ENCODE results near the gene GARRE1.
"Not testable (repeated sequence)": the region's sequence is repeated elsewhere in the genome, so short reads cannot be mapped to it uniquely, and the experiment has no call there.

Gene GARRE1

DNA sequence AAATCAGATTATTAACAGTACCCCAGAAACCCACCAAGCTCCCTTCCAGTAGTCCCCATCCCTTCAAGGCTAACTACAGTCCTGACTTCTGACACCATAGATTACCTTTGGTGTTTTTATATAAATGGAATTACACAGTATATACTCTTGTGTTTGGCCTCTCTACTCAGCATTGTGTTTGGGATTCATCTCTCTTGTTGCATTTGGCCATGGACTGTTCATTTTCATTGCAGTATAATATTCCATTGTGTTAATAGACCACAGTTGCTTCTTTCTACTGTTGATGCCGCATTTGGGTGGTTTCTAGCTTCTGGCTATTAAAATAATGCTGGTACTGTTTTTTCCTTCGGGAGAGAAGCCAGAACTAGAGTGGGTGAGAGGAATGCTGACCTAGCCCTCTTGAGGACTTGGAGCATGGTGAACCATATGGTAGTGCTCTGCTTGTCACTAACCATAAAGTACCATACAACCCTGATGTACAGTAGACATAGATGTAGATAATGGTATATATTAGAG, 18.9 kb upstream of the GARRE1 start:
- Histone ChIP-seq H3K4me3 (ENCODE audit: low read length) (no peak overlapping the region), H3K36me3 (ENCODE audit: control insufficient read depth, insufficient read depth, low read length, severe bottlenecking) (peaks cover 5% of the 10 kb centered on the region), H3K9me3 (ENCODE audit: control insufficient read depth, low read length) (no peaks in the 10 kb centered on the region), H3K4me1 (ENCODE audit: control insufficient read depth, insufficient read depth, low read length) (peaks cover 26% of the 10 kb centered on the region), H3K27me3 (replicated peaks; ENCODE audit: control insufficient read depth, insufficient read depth, low read length) (no peaks in the 10 kb centered on the region), H3K9ac (ENCODE audit: low read length) (no peak overlapping the region)
- no peak for DNase-seq (ENCODE audit: low read depth)

DNA sequence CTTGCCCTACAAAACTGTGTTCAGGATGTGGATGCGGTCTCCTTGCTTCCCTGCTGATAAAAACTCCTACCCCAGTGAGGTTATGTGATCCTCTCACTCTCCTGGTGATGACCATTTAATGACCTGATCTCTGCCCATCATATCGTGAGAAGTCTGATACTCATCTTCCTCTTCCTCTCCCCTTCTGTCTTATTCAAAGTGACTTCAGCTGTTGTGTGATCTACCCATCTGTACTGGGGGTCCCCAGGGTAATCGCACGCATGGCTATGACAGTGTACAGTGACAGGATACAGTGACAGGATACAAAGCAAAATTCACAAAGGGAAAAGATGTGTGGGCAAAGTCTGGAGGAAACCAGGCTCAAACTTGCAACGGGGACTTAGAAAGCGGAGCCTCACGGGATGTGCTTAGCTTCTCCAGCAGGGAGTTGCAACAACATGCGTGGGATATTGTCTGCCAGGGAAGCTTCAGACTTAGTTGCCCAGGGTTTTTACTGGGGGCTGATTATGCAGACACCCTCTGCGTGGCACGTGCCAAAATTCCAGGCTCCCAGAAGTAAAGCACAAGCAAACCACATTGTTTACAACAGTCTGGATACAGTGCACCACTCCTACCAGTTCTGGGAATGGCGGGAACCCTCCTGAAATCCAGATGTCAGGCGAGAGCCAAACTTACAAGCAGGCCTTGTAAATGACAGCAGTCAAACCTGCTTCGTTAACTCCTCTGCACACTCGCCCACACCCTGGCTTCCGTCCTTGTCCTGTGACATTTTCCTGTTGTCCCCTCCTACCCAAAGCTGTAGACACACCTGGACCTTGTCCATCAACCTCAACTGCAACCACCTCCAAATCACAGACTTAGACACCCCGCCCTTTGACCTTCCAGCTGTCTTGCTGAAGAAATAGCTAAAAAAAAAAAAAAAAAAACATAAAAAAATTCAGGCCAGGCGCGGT, 18.0 kb upstream of the GARRE1 start:
- Histone ChIP-seq H3K27me3 (replicated peaks; ENCODE audit: control insufficient read depth, insufficient read depth, low read length) (no peaks in the 10 kb centered on the region), H3K4me1 (ENCODE audit: control insufficient read depth, insufficient read depth, low read length) (peaks cover 26% of the 10 kb centered on the region), H3K36me3 (ENCODE audit: control insufficient read depth, insufficient read depth, low read length, severe bottlenecking) (no peaks in the 10 kb centered on the region), H3K4me3 (ENCODE audit: low read length) (no peak overlapping the region), H3K9ac (ENCODE audit: low read length) (no peak overlapping the region), H3K9me3 (ENCODE audit: control insufficient read depth, low read length) (no peaks in the 10 kb centered on the region)
- DNase-seq (ENCODE audit: low read depth) = peak; percentile 25

DNA sequence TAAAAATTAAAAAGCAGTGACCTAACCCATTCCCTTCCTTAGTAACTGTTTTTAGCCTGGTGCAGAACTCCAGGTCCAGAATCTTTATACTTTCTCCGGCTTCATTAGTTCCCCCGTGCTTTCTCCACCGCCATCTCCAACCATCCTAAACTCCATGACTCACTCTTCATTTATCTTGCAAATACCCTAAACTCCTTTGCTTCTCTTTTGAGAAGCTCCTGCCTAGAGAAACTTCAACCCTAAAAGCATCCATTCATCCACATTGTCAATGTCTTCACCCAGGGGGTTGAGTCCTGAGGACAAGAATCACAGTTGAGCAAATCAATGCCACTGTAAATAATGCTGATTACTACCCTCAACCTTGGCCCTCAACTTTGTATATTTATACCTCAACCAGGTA, 17.1 kb upstream of the GARRE1 start:
- Histone ChIP-seq H3K36me3 (ENCODE audit: control insufficient read depth, insufficient read depth, low read length, severe bottlenecking) (no peaks in the 10 kb centered on the region), H3K9ac (ENCODE audit: low read length) (no peak overlapping the region), H3K4me3 (ENCODE audit: low read length) (no peak overlapping the region), H3K9me3 (ENCODE audit: control insufficient read depth, low read length) (no peaks in the 10 kb centered on the region), H3K27me3 (replicated peaks; ENCODE audit: control insufficient read depth, insufficient read depth, low read length) (no peaks in the 10 kb centered on the region), H3K4me1 (ENCODE audit: control insufficient read depth, insufficient read depth, low read length) (peaks cover 22% of the 10 kb centered on the region)
- DNase-seq (ENCODE audit: low read depth) = no peak

DNA sequence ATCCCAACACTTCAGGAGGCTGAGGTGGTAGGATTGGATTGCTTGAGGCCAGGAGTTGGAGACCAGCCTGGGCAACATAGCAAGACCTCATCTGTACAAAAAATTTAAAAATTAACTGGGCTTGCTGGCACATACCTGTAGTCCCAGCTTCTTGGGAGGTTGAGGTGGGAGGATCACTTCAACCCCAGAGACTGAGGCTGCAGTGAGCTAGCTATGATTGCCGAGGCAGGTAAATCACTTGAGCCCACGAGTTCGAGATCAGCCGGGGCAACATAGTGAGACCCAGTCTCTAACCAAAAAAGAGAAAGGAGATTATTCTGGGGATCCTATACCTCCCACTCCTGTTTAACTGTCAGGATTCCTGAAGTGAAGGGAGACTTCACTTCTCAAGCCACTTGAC, 16.4 kb upstream of the GARRE1 start:
- DNase-seq (ENCODE audit: low read depth) = no peak
- peaks cover 15% of the 10 kb centered on the region for H3K4me1 ChIP-seq (ENCODE audit: control insufficient read depth, insufficient read depth, low read length)
- H3K36me3 ChIP-seq (ENCODE audit: control insufficient read depth, insufficient read depth, low read length, severe bottlenecking) = no peaks in the 10 kb centered on the region
- H3K9me3 ChIP-seq (ENCODE audit: control insufficient read depth, low read length) = no peaks in the 10 kb centered on the region
- no peak overlapping the region for H3K4me3 ChIP-seq (ENCODE audit: low read length)
- H3K27me3 ChIP-seq (replicated peaks; ENCODE audit: control insufficient read depth, insufficient read depth, low read length) = no peaks in the 10 kb centered on the region
- H3K9ac ChIP-seq (ENCODE audit: low read length) = no peak overlapping the region

DNA sequence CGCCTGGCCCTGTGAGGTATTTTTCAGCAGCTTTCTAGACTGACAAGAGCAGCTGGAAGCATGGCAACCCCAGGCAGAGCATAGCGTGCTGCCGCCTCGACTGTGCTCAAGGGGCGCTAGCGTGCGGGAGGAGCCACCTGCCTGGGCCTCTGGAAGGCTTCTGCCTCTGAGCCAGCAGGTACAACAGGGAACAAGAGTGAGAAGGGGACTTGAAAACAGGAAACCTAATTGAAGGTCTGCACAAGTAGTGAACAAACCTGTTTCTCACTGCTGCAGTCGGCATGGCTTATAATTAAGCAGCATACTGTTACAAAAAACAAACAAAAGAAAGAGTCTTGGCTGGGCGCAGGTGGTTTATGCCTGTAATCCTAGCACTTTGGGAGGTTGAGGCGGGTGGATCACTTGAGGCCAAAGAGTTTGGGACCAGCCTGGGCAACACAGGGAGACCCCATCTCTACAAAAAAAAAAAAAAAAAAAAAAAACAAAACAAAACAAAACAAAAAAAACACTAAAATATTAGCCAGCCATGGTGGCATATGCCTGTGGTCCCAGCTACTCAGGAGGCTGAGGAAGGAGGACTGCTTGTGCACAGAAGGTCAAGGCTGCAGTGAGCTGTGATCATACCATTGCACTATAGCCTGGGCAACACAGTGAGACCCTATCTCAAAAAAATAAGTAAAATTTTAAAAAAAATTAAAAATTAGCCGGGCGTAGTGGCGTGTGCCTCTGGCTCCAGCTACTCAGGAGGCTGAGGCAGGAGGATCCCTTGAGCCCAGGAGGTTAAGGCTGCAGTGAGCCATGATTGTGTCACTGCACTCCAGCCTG, 12.6 kb upstream of the GARRE1 start:
- Histone ChIP-seq H3K4me3 (ENCODE audit: low read length) (no peak overlapping the region), H3K36me3 (ENCODE audit: control insufficient read depth, insufficient read depth, low read length, severe bottlenecking) (no peaks in the 10 kb centered on the region), H3K4me1 (ENCODE audit: control insufficient read depth, insufficient read depth, low read length) (peaks cover 15% of the 10 kb centered on the region), H3K9ac (ENCODE audit: low read length) (no peak overlapping the region), H3K9me3 (ENCODE audit: control insufficient read depth, low read length) (no peaks in the 10 kb centered on the region), H3K27me3 (replicated peaks; ENCODE audit: control insufficient read depth, insufficient read depth, low read length) (no peaks in the 10 kb centered on the region)
- DNase-seq (ENCODE audit: low read depth) = no peak

DNA sequence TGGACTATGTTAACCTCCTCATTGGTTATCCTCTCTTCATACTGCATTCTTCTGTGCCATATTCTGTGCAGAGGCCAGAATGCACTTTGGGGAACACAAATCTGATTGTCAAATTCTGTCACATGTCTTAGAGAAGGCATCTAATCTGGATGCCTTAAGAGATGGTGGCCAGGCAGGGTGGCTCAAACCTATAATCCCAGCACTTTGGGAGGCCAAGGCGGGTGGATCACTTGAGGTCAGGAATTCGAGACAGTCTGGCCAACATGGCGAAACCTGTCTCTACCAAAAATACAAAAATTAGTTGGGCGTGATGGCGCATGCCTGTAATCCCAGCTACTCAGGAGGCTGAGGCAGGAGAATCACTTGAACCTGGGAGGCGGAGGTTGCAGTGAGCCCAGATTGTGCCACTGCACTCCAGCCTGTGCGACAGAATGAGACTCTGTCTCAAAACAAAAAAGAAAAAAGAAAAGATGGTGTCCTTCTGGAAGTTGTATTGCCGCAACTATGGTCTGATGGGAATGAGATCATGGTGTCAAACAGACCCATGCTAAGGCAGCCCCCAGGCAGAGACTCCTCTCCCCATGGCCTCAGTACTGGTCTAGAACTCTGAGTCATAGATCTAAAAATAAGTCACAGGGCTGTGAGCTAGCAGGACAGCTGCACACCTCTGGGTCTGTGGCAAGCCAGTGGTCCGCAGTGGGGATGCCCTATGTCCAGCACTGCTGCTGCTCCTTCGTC, 11.0 kb upstream of the GARRE1 start:
- not testable (repeated sequence) for H3K4me3 ChIP-seq (ENCODE audit: low read length); H3K9ac ChIP-seq (ENCODE audit: low read length); H3K9me3 ChIP-seq (ENCODE audit: control insufficient read depth, low read length); H3K36me3 ChIP-seq (ENCODE audit: control insufficient read depth, insufficient read depth, low read length, severe bottlenecking); H3K27me3 ChIP-seq (replicated peaks; ENCODE audit: control insufficient read depth, insufficient read depth, low read length)
- H3K4me1 ChIP-seq (ENCODE audit: control insufficient read depth, insufficient read depth, low read length) = peaks cover 15% of the 10 kb centered on the region
- DNase-seq (ENCODE audit: low read depth) = peak; percentile 37

DNA sequence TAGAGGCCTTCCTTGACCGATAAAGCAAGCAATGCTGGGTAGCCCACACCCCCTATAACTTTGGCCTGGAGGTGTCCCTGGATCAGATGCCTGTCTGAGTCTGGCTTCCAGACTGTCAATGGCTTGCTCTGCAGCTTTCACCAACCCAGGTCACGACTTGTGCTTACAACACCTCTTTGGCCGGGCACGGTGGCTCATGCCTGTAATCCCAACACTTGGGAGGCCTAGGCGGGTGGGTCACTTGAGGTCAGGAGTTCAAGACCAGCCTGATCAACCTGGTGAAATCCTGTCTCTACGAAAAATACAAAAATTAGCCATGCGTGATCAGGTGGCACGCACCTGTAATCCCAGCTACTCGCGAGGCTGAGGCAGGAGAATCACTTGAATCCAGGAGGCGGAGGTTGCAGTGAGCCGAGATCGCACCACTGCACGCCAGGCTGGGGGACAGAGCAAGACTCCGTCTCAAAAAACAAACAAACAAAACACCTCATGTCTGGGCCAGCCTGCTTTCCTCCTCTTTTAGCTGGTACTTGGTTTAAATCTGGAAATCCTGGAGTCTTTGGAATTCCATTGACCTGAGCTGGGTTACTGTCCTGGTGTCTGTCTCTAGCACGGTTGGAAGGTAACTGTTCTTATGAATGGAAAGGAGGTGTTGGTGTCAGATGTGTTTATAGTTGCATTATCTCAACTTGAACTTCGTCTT, 10.3 kb upstream of the GARRE1 start:
- Histone ChIP-seq H3K9me3 (ENCODE audit: control insufficient read depth, low read length) (no peaks in the 10 kb centered on the region), H3K4me1 (ENCODE audit: control insufficient read depth, insufficient read depth, low read length) (peaks cover 15% of the 10 kb centered on the region), H3K27me3 (replicated peaks; ENCODE audit: control insufficient read depth, insufficient read depth, low read length) (no peaks in the 10 kb centered on the region), H3K4me3 (ENCODE audit: low read length) (no peak overlapping the region), H3K36me3 (ENCODE audit: control insufficient read depth, insufficient read depth, low read length, severe bottlenecking) (no peaks in the 10 kb centered on the region), H3K9ac (ENCODE audit: low read length) (no peak overlapping the region)
- DNase-seq (ENCODE audit: low read depth) = no peak

DNA sequence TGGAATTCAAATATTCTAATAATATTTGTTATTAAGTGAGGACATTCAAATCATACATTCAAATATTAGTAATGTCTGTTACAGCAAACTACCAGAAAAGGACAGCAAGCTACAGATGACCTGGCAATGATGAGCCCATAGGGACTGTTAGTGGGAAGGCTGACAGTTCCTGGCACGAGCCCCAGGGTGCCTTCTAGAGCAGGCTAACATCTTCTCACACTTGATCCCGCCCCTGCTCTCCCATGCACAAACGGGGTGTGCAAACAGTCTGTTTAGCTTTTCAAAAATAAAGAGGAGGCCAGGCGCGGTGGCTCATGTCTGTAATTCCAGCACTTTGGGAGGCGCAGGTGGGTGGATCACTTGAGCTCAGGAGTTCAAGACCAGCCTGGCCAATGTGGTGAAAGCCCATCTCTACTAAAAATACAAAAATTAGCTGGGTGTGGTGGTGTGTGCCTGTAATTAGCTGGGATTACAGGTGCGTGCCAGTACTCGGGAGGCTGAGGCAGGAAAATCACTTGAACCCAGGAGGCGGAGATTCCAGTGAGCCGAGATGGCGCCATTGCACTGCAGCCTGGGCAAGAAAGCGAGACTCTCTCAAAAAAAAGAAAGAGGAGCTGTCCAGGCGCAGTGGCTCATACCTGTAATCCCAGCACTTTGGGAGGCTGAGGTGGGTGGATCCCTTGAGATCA, 9.6 kb upstream of the GARRE1 start:
- peaks cover 15% of the 10 kb centered on the region for H3K4me1 ChIP-seq (ENCODE audit: control insufficient read depth, insufficient read depth, low read length)
- H3K9ac ChIP-seq (ENCODE audit: low read length) = no peak overlapping the region
- no peaks in the 10 kb centered on the region for H3K9me3 ChIP-seq (ENCODE audit: control insufficient read depth, low read length)
- H3K4me3 ChIP-seq (ENCODE audit: low read length) = no peak overlapping the region
- no peak for DNase-seq (ENCODE audit: low read depth)
- no peaks in the 10 kb centered on the region for H3K36me3 ChIP-seq (ENCODE audit: control insufficient read depth, insufficient read depth, low read length, severe bottlenecking)
- no peaks in the 10 kb centered on the region for H3K27me3 ChIP-seq (replicated peaks; ENCODE audit: control insufficient read depth, insufficient read depth, low read length)

DNA sequence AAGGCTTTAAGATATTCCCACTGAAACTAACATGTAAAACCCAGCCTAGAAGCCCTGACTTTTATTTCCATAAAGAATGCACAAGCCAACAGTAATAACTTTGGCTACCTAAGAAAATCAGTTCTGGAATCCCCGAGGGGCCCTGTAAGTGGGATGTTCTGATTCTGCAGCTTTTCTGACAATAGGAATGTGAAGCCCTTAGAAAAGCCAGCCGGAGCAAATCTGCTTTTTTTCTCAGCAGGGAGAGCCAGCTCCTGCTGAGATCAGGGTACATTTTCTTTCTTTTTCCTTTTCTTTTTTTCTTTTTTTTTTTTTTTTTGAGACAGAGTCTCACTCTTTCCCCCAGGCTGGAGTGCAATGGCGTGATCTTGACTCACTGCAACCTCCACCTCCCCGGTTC, 8.0 kb upstream of the GARRE1 start:
- DNase-seq (ENCODE audit: low read depth) = peak; percentile 25
- no peaks in the 10 kb centered on the region for H3K36me3 ChIP-seq (ENCODE audit: control insufficient read depth, insufficient read depth, low read length, severe bottlenecking)

DNA sequence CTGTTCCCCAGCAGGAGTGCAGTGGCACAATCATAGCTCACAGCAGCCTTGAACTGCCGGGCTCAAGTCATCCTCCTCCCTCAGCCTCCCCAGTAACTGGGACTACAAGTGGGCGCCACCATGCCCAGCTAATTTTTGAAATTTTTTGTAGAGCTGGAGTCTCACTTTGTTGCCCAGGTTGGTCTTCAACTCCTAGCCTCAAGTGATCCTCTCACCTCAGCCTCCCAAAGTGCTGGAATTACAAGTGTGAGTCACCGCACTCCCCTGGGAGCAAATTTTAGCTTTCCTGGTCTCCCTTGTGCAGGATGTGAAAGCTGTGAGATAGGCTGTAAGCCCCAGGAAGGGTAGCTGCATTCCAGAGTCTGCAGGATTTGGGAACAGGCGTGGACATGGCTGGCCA, 5.4 kb upstream of the GARRE1 start:
- peaks cover 15% of the 10 kb centered on the region for H3K4me1 ChIP-seq (ENCODE audit: control insufficient read depth, insufficient read depth, low read length)
- H3K4me3 ChIP-seq (ENCODE audit: low read length) = no peak overlapping the region
- DNase-seq (ENCODE audit: low read depth) = no peak

More for the DNA sequence above, 8.0 kb upstream of the GARRE1 start:
- no peaks in the 10 kb centered on the region for H3K9me3 ChIP-seq (ENCODE audit: control insufficient read depth, low read length)
- H3K9ac ChIP-seq (ENCODE audit: low read length) = no peak overlapping the region
- H3K27me3 ChIP-seq (replicated peaks; ENCODE audit: control insufficient read depth, insufficient read depth, low read length) = no peaks in the 10 kb centered on the region
- no peak overlapping the region for H3K4me3 ChIP-seq (ENCODE audit: low read length)
- H3K4me1 ChIP-seq (ENCODE audit: control insufficient read depth, insufficient read depth, low read length) = peaks cover 15% of the 10 kb centered on the region

More for the DNA sequence above, 5.4 kb upstream of the GARRE1 start:
- no peaks in the 10 kb centered on the region for H3K27me3 ChIP-seq (replicated peaks; ENCODE audit: control insufficient read depth, insufficient read depth, low read length)
- no peak overlapping the region for H3K9ac ChIP-seq (ENCODE audit: low read length)
- H3K36me3 ChIP-seq (ENCODE audit: control insufficient read depth, insufficient read depth, low read length, severe bottlenecking) = no peaks in the 10 kb centered on the region
- no peaks in the 10 kb centered on the region for H3K9me3 ChIP-seq (ENCODE audit: control insufficient read depth, low read length)
